Suppressor macrophage (primary cell): ENCODE results near the gene POMT2.

ENCODE experiments used
- DNase-seq, 4 experiments: peaks; one replicate each; pipeline ENCODE4 v3.0.0-alpha.2; 2020 to 2022

POMT2 gene

GRCh38 chr14:77265561-77266335 is 54.9 kb downstream of the POMT2 start:
- no peak for DNase-seq

- no peak for DNase-seq
Measured at GRCh38 chr14:77265187-77265515, 55.5 kb downstream of the POMT2 start.

GRCh38 chr14:77264466-77265186 is 56.1 kb downstream of the POMT2 start:
- DNase-seq: no peak

GRCh38 chr14:77260631-77261030 is 60.1 kb downstream of the POMT2 start:
- peak in 3 of 4 experiments; percentile 5 to 50 (median 24) for DNase-seq

GRCh38 chr14:77260199-77260598 is 60.5 kb downstream of the POMT2 start:
- DNase-seq: no peak

- no peak for DNase-seq
Measured at GRCh38 chr14:77259025-77259715, 61.5 kb downstream of the POMT2 start.

- no peak for DNase-seq
Measured at GRCh38 chr14:77258566-77258965, 62.1 kb downstream of the POMT2 start.

GRCh38 chr14:77257700-77258099 is 63.0 kb downstream of the POMT2 start:
- DNase-seq: no peak

- DNase-seq: no peak
Measured at GRCh38 chr14:77256694-77257093, 64.0 kb downstream of the POMT2 start.

GRCh38 chr14:77253333-77254190 is 67.1 kb downstream of the POMT2 start:
- no peak for DNase-seq

- DNase-seq: no peak
Measured at GRCh38 chr14:77251870-77252269, 68.8 kb downstream of the POMT2 start.

GRCh38 chr14:77250927-77251326 is 69.8 kb downstream of the POMT2 start:
- no peak for DNase-seq

GRCh38 chr14:77249286-77249685 is 71.4 kb downstream of the POMT2 start:
- DNase-seq: no peak

- no peak for DNase-seq
Measured at GRCh38 chr14:77248666-77249065, 72.0 kb downstream of the POMT2 start.

GRCh38 chr14:77246784-77247183 is 73.9 kb downstream of the POMT2 start:
- DNase-seq: no peak

- no peak for DNase-seq
Measured at GRCh38 chr14:77245820-77246219, 74.9 kb downstream of the POMT2 start.

GRCh38 chr14:77243853-77244252 is 76.8 kb downstream of the POMT2 start:
- DNase-seq: peak; percentile 57 to 73 (median 70)

- no peak for DNase-seq
Measured at GRCh38 chr14:77242752-77243151, 77.9 kb downstream of the POMT2 start.

GRCh38 chr14:77241955-77242354 is 78.7 kb downstream of the POMT2 start:
- peak in 2 of 4 experiments; percentile 7 to 8 for DNase-seq

GRCh38 chr14:77240336-77240915 is 80.3 kb downstream of the POMT2 start:
- no peak for DNase-seq

- DNase-seq: no peak
Measured at GRCh38 chr14:77239412-77239811, 81.3 kb downstream of the POMT2 start.

- no peak for DNase-seq
Measured at GRCh38 chr14:77238996-77239395, 81.7 kb downstream of the POMT2 start.
